ENCODE data around the gene SMAP1.
"Not testable (repeated sequence)": the region's sequence is repeated elsewhere in the genome, so short reads cannot be mapped to it uniquely, and the experiment has no call there.

SMAP1 gene

GRCh38 chr6:70742462-70742861 lies 74.8 kb downstream of the SMAP1 start:
- not testable (repeated sequence) for DNase-seq

GRCh38 chr6:70753870-70754380 lies 86.2 kb downstream of the SMAP1 start:
- DNase-seq, result no peak

GRCh38 chr6:70758883-70759282 lies 91.2 kb downstream of the SMAP1 start:
- no peak for DNase-seq

- DNase-seq, result no peak
Measured at GRCh38 chr6:70763754-70764510, 96.2 kb downstream of the SMAP1 start.

GRCh38 chr6:70764706-70765105 lies 97.0 kb downstream of the SMAP1 start:
- no peak for DNase-seq

GRCh38 chr6:70771351-70771750 lies 103.7 kb downstream of the SMAP1 start:
- not testable (repeated sequence) for DNase-seq

DNA sequence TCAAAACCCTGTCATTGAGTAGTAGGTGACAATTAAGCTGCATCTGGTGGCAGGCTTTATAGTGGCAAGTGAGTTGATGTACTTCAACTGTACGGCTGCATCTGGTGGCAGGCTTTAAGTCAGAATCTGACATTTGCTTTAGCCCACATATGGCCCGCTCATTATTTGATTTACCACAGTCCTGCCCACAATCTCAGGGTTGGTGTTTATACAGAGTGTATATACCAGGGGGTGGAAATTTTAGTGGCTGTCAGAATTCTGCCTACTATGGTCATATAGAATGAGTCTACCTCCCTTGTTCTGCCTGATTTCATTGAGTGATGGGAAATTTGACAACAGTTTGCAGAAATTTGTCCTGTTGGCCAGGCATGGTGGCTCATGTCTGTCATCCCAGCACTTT lies 112.3 kb downstream of the SMAP1 start:
- DNase-seq, result no peak

DNA sequence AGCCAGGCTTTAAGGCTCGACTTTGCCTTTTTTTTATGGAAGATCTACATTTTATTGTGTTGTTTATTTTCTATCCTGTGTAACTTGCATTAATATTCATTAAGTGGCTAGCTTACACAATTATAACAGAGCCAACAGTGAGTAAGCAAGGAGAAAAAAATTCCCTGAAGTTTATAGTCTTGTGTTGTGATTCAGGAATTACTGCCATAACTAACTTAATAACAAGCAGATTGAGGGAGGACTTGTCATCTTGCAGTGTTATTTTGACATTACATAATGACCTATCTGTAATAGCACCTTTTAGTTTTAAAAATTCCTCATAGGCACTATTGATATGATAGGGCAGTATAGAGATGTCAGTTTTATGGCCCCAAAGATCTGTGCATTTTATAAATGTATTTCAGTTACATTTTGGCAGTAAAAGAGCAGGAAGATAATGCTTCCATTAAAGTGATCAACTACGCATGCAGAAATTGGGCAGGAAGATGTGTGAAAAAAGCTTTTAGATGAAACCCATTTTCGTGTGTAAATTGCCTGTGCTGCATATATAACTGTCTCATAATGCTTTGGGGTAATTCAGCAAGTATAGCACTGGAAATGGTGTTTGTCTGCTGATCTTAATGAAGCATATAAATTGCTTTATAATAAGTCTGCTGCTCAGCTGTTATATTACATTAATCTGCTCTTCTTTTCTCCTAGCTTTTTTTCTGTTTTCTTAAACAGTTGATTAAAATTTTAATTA lies 123.0 kb downstream of the SMAP1 start:
- DNase-seq, result no peak

- DNase-seq, result no peak
Measured at GRCh38 chr6:70797625-70798024, 129.9 kb downstream of the SMAP1 start.

DNA sequence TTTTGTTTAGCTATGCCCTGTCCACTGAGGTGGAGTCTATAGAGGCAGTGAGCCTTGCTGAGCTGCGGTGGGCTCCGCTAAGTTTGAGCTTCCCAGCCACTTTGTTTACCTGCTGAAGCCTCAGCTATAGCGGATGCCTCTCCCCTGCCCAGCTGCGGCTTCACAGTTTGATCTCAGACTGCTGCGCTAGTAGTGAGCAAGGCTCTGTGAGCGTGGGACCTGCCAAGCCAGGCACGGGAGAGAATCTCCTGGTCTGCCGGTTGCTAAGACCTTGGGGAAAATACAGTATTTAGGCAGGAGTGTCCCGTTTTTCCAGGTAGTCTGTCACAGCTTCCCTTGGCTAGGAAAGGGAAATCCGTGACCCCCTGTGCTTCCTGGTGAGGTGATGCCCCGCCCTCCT lies 138.4 kb downstream of the SMAP1 start:
- DNase-seq, result no peak

DNA sequence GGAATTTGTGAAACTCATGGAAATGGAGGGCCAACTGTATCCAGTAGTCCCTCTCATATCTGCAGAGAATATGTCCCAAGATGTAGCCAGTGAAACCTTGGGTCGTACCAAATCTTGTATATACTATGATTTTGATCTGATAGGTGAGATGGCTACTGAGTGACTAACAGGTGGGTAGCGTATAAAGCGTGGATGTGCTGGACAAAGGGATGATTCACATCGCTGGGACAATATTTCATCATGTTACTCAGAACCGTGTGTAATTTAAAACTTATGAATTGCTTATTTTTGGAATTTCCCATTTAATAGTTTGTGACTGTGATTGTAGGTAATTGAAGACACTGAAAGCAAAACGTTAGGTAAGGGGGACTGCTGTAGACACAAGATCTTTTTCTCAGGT lies 144.1 kb downstream of the SMAP1 start:
- DNase-seq, result no peak

- no peak for DNase-seq
Measured at GRCh38 chr6:70813885-70814284, 146.2 kb downstream of the SMAP1 start.

GRCh38 chr6:70819646-70820045 lies 152.0 kb downstream of the SMAP1 start:
- no peak for DNase-seq

- no peak for DNase-seq
Measured at GRCh38 chr6:70820778-70821177, 153.1 kb downstream of the SMAP1 start.

GRCh38 chr6:70821751-70822150 lies 154.1 kb downstream of the SMAP1 start:
- no peak for DNase-seq

DNA sequence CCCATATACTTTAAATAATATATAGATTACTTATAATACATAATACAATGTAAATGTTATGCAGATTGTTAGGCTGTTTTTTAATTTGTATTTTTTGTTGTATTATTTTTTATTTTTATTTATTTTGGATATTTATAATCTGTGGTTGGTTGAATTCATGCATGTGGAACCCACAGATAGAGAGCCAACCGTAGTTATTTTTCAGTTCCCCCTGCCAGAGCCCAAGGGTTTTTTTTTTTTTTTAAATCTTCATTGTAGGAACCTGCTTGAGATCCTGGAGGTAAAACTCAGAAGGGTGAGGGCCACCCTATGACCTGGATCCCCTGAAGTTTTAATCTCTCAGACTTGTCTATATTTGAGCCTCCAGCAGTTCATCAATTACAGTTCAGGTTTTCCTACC lies 156.0 kb downstream of the SMAP1 start:
- no peak for DNase-seq

GRCh38 chr6:70831427-70831826 lies 163.7 kb downstream of the SMAP1 start:
- no peak for DNase-seq

GRCh38 chr6:70834520-70834919 lies 166.8 kb downstream of the SMAP1 start:
- DNase-seq, result no peak

DNA sequence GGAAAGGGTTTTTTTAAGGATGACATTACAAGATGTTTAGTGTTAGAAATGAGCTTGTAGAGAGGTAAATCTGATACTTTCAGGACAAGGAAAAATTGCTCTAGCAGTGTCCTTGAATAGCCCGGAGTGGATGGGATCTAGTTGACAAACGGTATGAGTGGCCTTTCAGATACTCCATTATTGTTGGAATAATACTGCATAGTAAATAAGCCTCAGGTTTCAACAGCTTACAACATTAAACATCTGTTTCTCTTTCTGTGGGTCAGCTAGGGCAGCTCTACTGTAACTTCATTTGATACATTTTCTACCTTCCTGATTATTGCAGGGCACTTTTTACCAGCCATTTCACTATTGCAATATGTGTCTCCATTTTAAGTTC lies 171.2 kb downstream of the SMAP1 start:
- peak; percentile 16 for DNase-seq

- DNase-seq, result no peak
Measured at GRCh38 chr6:70839286-70840266, 171.9 kb downstream of the SMAP1 start.

DNA sequence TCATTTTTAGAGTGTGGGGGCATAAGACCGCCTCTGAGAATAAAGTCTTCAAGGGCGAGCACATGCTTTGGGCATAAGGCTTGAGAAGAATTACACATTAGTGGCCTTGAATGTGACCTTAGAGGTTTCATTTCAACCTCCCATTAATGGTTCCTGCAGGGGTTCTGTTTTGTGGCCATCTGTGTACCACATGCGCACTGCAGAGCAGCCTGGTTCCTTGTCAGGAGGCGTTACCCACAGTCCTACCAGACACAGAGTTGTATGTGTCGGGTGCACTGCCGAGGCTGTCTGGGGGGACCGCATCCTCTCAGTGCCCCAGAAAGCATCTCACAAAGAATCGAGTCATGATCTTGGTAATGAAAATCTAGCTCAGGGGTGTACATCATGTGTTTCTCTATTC lies 173.4 kb downstream of the SMAP1 start:
- DNase-seq, result no peak

- DNase-seq, result no peak
Measured at GRCh38 chr6:70842541-70842940, 174.9 kb downstream of the SMAP1 start.

DNA sequence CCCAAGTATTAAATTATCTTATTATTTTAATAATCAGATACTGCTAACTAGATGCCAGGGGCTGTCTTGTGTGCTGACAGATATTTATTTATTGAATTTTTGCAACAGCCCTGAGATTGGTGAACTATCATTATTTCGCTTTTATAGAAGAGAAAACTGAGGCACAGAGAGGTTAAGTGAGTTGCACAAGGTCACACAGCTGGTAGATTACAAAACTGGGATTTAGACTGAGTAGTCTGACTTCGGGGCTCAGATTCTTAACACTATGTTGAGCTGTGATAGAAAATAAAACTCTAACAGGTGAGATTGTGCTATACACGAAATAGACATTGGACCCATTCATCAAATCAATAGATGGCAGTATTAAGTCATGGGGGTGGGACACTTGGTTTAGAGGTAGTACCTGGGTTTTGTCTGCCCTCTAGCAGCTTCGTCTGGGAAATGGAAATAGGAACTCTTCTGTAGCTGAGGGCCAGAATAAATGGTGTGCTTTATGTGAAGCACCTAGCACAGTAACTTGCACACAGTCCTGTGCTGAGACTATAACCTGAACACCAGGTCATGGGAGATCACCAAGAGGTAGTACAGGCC lies 175.7 kb downstream of the SMAP1 start:
- no peak for DNase-seq
